Psoas muscle (tissue), 8 donors: ENCODE measurements around the gene ATMIN. TPM values are rescaled to one million over a fixed set of nuclear protein-coding genes. Genes with fewer than 3 reads are reported as not detected.

Experiments
- ATAC-seq, 4 donors: fragments of 200-7000 bp; cut with Tn5 transposase; one replicate each; pipeline ENCODE4 v1.9.1; 2020; ENCODE audit warnings: moderate library complexity in 3 of 4, mild to moderate bottlenecking in 2 of 4
- DNase-seq, 2 donors: peaks; one replicate each; pipeline ENCODE4 v3.0.0-alpha.2; 2020
- H3K27ac ChIP-seq: fragments of 200-600 bp; one replicate; pipeline ENCODE4 v1.8.0; 2022
- H3K27me3 ChIP-seq, 3 donors: fragments of 200-600 bp in 1 of 3; one replicate each; pipeline versions ENCODE4 v1.6.1 to v1.8.0; 2013 to 2022; ENCODE audit warnings: low read length in 2 of 3, mild to moderate bottlenecking in 2 of 3, moderate library complexity in 1 of 3; ENCODE audit not compliant: insufficient read depth in 3 of 3
- H3K36me3 ChIP-seq, 2 donors: fragments of 200-600 bp in 1 of 2; one replicate each; pipeline versions ENCODE4 v1.6.1 to v1.8.0; 2013 to 2022; ENCODE audit warnings: low read depth in 1 of 2, mild to moderate bottlenecking in 1 of 2, moderate library complexity in 1 of 2; ENCODE audit not compliant: insufficient read depth in 1 of 2
- H3K4me1 ChIP-seq: fragments of 200-600 bp; one replicate; pipeline ENCODE4 v1.8.0; 2022
- H3K4me3 ChIP-seq: fragments of 200-600 bp; one replicate; pipeline ENCODE4 v1.8.0; 2022; ENCODE audit warnings: mild to moderate bottlenecking
- H3K9me3 ChIP-seq: fragments of 200-600 bp; one replicate; pipeline ENCODE4 v1.8.0; 2022
- WGBS, 3 donors: extraction: QIAGEN DNeasy Blood & Tissue Kit; methylation state at CpG; one replicate each; pipeline versions ENCODE4 v1.1.6 to v1.1.7; 2013; 5-methylcytosine and 5-hydroxymethylcytosine counted together
- intact Hi-C, 2 donors: fragments of 100-400 bp; cut with DNase I; formaldehyde crosslinking; loops; one replicate each; pipeline versions ENCODE4 v1.11.0 to v1.14.2; 2022
- polyA plus RNA-seq, 3 donors: library from polyadenylated mRNA; stranded (reverse); fragments of 200-250 nt; gene quantifications; one replicate each; pipeline ENCODE4 v1.2.3, GENCODE V29; 2013
- total RNA-seq, 4 donors: library from RNA; stranded (reverse); fragmentation: NEBNext Ultra II Directional in 2 of 4; extraction: Animal tissue kit (Norgen Biotek cat#: 25700) in 2 of 4; gene quantifications; one replicate each; pipeline versions ENCODE4 v1.2.1 to v1.2.4, GENCODE V29; 2021 to 2023
- TF ChIP-seq, protein P1 (sequence below): fragments of 200-600 bp; IDR thresholded peaks from one replicate; pipeline ENCODE4 v1.8.0; 2022; ENCODE audit warnings: antibody characterized with exemption
- donor health status: healthy with polysubstance abuse.
- donor health status: DM: no; HTN: no; CAD: no; lungs with moderate emphysema.
- donor health status: Bipolar disorder and iron deficiency.
- donor health status: healthy.
- donor health status: DM: yes; HTN: yes; CAD: no.
- donor health status: DM: no; HTN: no; CAD: no.
- donor health status: DM: no; HTN: no; CAD: no.
- donor health status: DM: yes; HTN: yes; CAD: no.

ATMIN gene
- total and polyA plus RNA-seq, 7 donors, result 20.0 to 43.2 (median 28.8) TPM

DNA sequence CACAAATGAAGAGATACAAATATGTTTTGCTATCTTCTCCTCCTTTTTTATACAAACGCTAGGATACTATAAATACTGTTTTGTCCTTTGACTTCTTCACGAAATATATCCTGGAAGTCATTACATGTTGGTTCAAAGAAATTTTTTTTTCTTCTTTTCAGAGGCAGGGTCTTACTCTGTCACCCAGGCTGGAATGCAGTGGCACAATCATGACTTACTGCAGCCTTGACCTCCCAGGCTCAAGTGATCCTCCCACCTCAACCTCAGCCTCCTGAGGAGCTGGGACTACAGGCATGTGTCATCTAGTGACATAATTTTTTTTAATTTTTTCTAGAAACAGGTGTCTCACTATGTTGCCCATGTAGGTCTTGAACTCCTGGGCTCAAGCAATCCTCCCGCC lies 45.1 kb upstream of the ATMIN start:
- Histone ChIP-seq H3K9me3 (no peaks in the 10 kb centered on the region), H3K36me3 (peaks cover 0 to 11% of the 10 kb centered on the region in 2 donors), H3K27ac (no peak overlapping the region), H3K27me3 (no peaks in the 10 kb centered on the region), H3K4me1 (no peaks in the 10 kb centered on the region), H3K4me3 (no peak overlapping the region)
- TF ChIP-seq, protein P1, sequence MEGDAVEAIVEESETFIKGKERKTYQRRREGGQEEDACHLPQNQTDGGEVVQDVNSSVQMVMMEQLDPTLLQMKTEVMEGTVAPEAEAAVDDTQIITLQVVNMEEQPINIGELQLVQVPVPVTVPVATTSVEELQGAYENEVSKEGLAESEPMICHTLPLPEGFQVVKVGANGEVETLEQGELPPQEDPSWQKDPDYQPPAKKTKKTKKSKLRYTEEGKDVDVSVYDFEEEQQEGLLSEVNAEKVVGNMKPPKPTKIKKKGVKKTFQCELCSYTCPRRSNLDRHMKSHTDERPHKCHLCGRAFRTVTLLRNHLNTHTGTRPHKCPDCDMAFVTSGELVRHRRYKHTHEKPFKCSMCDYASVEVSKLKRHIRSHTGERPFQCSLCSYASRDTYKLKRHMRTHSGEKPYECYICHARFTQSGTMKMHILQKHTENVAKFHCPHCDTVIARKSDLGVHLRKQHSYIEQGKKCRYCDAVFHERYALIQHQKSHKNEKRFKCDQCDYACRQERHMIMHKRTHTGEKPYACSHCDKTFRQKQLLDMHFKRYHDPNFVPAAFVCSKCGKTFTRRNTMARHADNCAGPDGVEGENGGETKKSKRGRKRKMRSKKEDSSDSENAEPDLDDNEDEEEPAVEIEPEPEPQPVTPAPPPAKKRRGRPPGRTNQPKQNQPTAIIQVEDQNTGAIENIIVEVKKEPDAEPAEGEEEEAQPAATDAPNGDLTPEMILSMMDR, result no peak
- intact Hi-C loops, result no loop called here
- ATAC-seq, result no peak
- no peak for DNase-seq
- WGBS, 3 donors, result 91 to 96% (median 92%) methylated on average over 3 of the region's 3 CpGs

GRCh38 chr16:80990978-80991377 lies 44.7 kb upstream of the ATMIN start:
- intact Hi-C loops, result no loop called here
- Histone ChIP-seq H3K36me3 (peaks cover 0 to 11% of the 10 kb centered on the region in 2 donors), H3K4me3 (no peak overlapping the region), H3K27me3 (no peaks in the 10 kb centered on the region), H3K9me3 (no peaks in the 10 kb centered on the region), H3K4me1 (no peaks in the 10 kb centered on the region), H3K27ac (no peak overlapping the region)
- ATAC-seq, result no peak
- WGBS, 3 donors, result 90 to 95% (median 92%) methylated on average over 2 of the region's 2 CpGs
- TF ChIP-seq, protein P1, result no peak
- no peak for DNase-seq

GRCh38 chr16:80991792-80992430 lies 43.7 kb upstream of the ATMIN start:
- Histone ChIP-seq H3K4me3 (no peak overlapping the region), H3K36me3 (peaks cover 0 to 11% of the 10 kb centered on the region in 2 donors), H3K4me1 (no peaks in the 10 kb centered on the region), H3K27me3 (no peaks in the 10 kb centered on the region), H3K27ac (no peak overlapping the region), H3K9me3 (no peaks in the 10 kb centered on the region)
- 64 to 65% (median 65%) methylated on average over 6 of the region's 6 CpGs for WGBS, 3 donors
- DNase-seq, result no peak
- intact Hi-C loops, result no loop called here
- no peak for ATAC-seq
- TF ChIP-seq, protein P1, result no peak

- Histone ChIP-seq H3K27ac (no peak overlapping the region), H3K27me3 (no peaks in the 10 kb centered on the region), H3K9me3 (no peaks in the 10 kb centered on the region), H3K4me1 (no peaks in the 10 kb centered on the region), H3K36me3 (peaks cover 0 to 11% of the 10 kb centered on the region in 2 donors), H3K4me3 (no peak overlapping the region)
- WGBS, 3 donors, result 55 to 60% (median 56%) methylated on average over 3 of the region's 3 CpGs
- no peak for DNase-seq
- intact Hi-C loops, result no loop called here
- TF ChIP-seq, protein P1, result no peak
- no peak for ATAC-seq
These were observed 42.9 kb upstream of the ATMIN start for GRCh38 chr16:80992676-80993293.
